Smooth muscle cell (in vitro differentiated cells): ENCODE measurements around the gene NR3C2. TPM values are rescaled to one million over a fixed set of nuclear protein-coding genes. Genes with fewer than 3 reads are reported as not detected.

ENCODE experiments used
- DNase-seq: peaks from one replicate; lab custom pipeline; 2025; ENCODE audit not compliant: unreplicated experiment; lab: John Stamatoyannopoulos, UW
- H2AFZ ChIP-seq: fragments of 200-600 bp; sonication (generic); 2 replicates; pipeline ENCODE4 v1.6.0; 2016; ENCODE audit warnings: antibody characterized with exemption, low read depth, mild to moderate bottlenecking
- H3F3A ChIP-seq: fragments of 200-600 bp; sonication (generic); 2 replicates; pipeline ENCODE4 v1.6.0; 2017; ENCODE audit warnings: antibody characterized with exemption, low read depth
- H3K27ac ChIP-seq: fragments of 200-600 bp; sonication (generic); 2 replicates; pipeline ENCODE4 v1.5.1; 2016; ENCODE audit warnings: low read depth, mild to moderate bottlenecking
- H3K27me3 ChIP-seq: fragments of 200-600 bp; sonication (generic); 2 replicates; pipeline ENCODE4 v1.6.1; 2016; ENCODE audit warnings: low read depth, mild to moderate bottlenecking
- H3K36me3 ChIP-seq: fragments of 200-600 bp; sonication (generic); 2 replicates; pipeline ENCODE4 v1.5.1; 2016; ENCODE audit warnings: low read depth
- H3K4me1 ChIP-seq: fragments of 200-600 bp; sonication (generic); 2 replicates; pipeline ENCODE4 v1.5.1; 2016; ENCODE audit warnings: low read depth
- H3K4me2 ChIP-seq: fragments of 200-600 bp; sonication (generic); 2 replicates; pipeline ENCODE4 v1.6.0; 2016; ENCODE audit warnings: mild to moderate bottlenecking
- H3K4me3 ChIP-seq: fragments of 200-600 bp; sonication (generic); 2 replicates; pipeline ENCODE4 v1.5.1; 2016; ENCODE audit warnings: mild to moderate bottlenecking
- H3K79me2 ChIP-seq: fragments of 200-600 bp; sonication (generic); 2 replicates; pipeline ENCODE4 v1.6.0; 2016; ENCODE audit warnings: low read depth, mild to moderate bottlenecking
- H3K9ac ChIP-seq: fragments of 200-600 bp; sonication (generic); 2 replicates; pipeline ENCODE4 v1.6.0; 2016; ENCODE audit warnings: low read depth
- H3K9me3 ChIP-seq: fragments of 200-600 bp; sonication (generic); replicated peaks from 2 replicates; pipeline ENCODE4 v1.5.1; 2016; ENCODE audit warnings: low read depth
- H4K20me1 ChIP-seq: fragments of 200-600 bp; sonication (generic); 2 replicates; pipeline ENCODE4 v1.6.0; 2016; ENCODE audit warnings: low read depth
- WGBS: methylation state at CpG from one replicate; pipeline ENCODE4 v1.1.7; 2016; ENCODE audit warnings: low lambda C conversion rate; 5-methylcytosine and 5-hydroxymethylcytosine counted together
- polyA plus RNA-seq: library from polyadenylated mRNA; unstranded; fragments of >200 nt; fragmentation: Nextera tagmentation; extraction: Ambion mirVana; gene quantifications from 2 replicates; pipeline ENCODE4 v1.2.1, GENCODE V29; 2016
- total RNA-seq: library from RNA; depleted of rRNA; stranded (reverse); fragments of >200 nt; gene quantifications from 2 replicates; pipeline ENCODE4 v1.2.3, GENCODE V29; 2014
- TF ChIP-seq, protein P1 (sequence below): fragments of 200-600 bp; sonication (generic); IDR thresholded peaks from 2 replicates; pipeline ENCODE4 v1.5.1; 2017; ENCODE audit warnings: borderline replicate concordance, mild to moderate bottlenecking, antibody characterized with exemption; ENCODE audit not compliant: insufficient read depth, poor library complexity, severe bottlenecking

NR3C2 gene
- total and polyA plus RNA-seq, 2 experiments from 2014 or later: 0.09 TPM; not detected in 1

GRCh38 chr4:148204171-148204570 lies 238.0 kb downstream of the NR3C2 start:
- H3K4me3 ChIP-seq: no peak overlapping the region
- DNase-seq: no peak
- H3K27ac ChIP-seq: no peak overlapping the region
- H2AFZ ChIP-seq: no peak overlapping the region
- no peak overlapping the region for H3K9ac ChIP-seq
- no peak overlapping the region for H3K4me2 ChIP-seq
- no peaks in the 10 kb centered on the region for H4K20me1 ChIP-seq
- peaks cover 9% of the 10 kb centered on the region for H3K27me3 ChIP-seq
- TF ChIP-seq, protein P1, sequence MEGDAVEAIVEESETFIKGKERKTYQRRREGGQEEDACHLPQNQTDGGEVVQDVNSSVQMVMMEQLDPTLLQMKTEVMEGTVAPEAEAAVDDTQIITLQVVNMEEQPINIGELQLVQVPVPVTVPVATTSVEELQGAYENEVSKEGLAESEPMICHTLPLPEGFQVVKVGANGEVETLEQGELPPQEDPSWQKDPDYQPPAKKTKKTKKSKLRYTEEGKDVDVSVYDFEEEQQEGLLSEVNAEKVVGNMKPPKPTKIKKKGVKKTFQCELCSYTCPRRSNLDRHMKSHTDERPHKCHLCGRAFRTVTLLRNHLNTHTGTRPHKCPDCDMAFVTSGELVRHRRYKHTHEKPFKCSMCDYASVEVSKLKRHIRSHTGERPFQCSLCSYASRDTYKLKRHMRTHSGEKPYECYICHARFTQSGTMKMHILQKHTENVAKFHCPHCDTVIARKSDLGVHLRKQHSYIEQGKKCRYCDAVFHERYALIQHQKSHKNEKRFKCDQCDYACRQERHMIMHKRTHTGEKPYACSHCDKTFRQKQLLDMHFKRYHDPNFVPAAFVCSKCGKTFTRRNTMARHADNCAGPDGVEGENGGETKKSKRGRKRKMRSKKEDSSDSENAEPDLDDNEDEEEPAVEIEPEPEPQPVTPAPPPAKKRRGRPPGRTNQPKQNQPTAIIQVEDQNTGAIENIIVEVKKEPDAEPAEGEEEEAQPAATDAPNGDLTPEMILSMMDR: no peak
- H3K79me2 ChIP-seq: no peaks in the 10 kb centered on the region
- H3K9me3 ChIP-seq: no peaks in the 10 kb centered on the region
- peaks cover 13% of the 10 kb centered on the region for H3K4me1 ChIP-seq
- 82% methylated on average over 3 of the region's 3 CpGs for WGBS
- no peaks in the 10 kb centered on the region for H3K36me3 ChIP-seq
- no peaks in the 10 kb centered on the region for H3F3A ChIP-seq

DNA sequence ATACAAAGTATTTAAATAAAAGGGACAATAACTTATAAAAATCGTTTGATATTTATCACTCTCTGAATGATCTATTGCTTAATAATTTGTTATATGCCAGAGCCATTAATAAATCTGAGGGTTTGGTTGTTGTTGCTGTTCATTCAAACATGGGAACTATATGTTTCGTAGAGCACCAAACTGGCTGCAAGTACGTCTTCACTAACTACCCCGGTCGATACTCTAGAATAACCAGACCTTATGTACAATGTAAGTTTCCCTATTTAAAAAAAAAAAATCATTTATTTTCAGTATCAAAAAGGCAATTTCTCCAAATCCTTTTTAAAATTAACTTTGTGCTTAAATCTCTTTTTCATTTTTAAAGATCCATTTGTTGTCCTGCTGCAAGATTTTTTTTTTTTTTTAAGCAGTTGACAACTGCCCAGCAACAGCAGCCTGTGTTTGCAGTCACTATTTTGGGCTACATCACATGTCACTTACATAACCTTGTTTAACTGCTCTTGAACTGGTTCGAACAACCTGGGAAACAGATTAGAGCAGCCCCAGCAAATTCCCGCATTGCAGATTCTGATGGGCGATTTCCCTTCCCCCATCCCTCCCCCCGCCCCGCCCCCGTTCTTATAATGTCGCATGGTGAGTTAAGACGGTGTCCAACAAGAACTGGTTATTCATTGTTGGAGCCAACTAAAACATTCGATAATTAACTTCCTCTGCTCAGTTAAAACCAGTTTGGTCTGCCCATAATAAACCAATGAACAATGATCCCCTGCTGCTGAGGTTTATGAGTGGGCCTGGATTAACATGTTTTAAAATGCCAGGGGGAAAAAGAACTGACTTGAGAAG lies 238.9 kb downstream of the NR3C2 start:
- Histone ChIP-seq H3K27me3 (peaks cover 9% of the 10 kb centered on the region), H3K4me2 (no peak overlapping the region), H3F3A (no peaks in the 10 kb centered on the region), H3K79me2 (no peaks in the 10 kb centered on the region), H3K4me1 (peaks cover 13% of the 10 kb centered on the region), H2AFZ (no peak overlapping the region), H4K20me1 (no peaks in the 10 kb centered on the region), H3K36me3 (no peaks in the 10 kb centered on the region), H3K27ac (no peak overlapping the region), H3K9ac (no peak overlapping the region), H3K9me3 (no peaks in the 10 kb centered on the region), H3K4me3 (no peak overlapping the region)
- WGBS: 64% methylated on average over 14 of the region's 14 CpGs
- no peak for DNase-seq
- TF ChIP-seq, protein P1: no peak

DNA sequence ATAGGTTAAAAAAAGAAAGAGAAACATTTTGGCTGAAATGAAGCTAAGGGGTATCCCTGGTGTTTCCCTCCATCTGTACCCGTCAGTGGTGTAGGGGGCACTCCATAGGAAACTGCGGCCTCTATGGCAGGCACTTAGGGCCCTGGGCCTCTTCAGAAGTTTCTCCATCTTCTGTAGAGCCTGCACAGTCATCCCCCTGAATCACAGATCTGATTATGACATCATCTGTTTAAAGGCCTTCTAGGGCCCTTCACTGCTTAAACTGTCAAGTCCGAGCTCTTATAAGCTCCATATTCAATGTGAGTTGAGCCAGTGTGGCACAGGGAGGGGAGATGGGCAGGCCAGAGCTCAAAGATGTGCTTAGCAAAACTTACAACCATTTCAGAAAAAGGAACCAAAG lies 241.3 kb downstream of the NR3C2 start:
- Histone ChIP-seq H3K9me3 (no peaks in the 10 kb centered on the region), H3K27me3 (peaks cover 9% of the 10 kb centered on the region), H3F3A (no peaks in the 10 kb centered on the region), H3K4me2 (no peak overlapping the region), H2AFZ (no peak overlapping the region), H3K79me2 (no peaks in the 10 kb centered on the region), H3K36me3 (no peaks in the 10 kb centered on the region), H3K27ac (no peak overlapping the region), H3K9ac (no peak overlapping the region), H4K20me1 (no peaks in the 10 kb centered on the region), H3K4me3 (no peak overlapping the region), H3K4me1 (peaks cover 13% of the 10 kb centered on the region)
- DNase-seq: no peak
- 83% methylated on average over 3 of the region's 3 CpGs for WGBS
- TF ChIP-seq, protein P1: no peak

GRCh38 chr4:148196164-148196563 lies 246.1 kb downstream of the NR3C2 start:
- H2AFZ ChIP-seq: no peak overlapping the region
- TF ChIP-seq, protein P1: no peak
- H3K9me3 ChIP-seq: no peaks in the 10 kb centered on the region
- H4K20me1 ChIP-seq: no peaks in the 10 kb centered on the region
- no peaks in the 10 kb centered on the region for H3F3A ChIP-seq
- H3K9ac ChIP-seq: no peak overlapping the region
- WGBS: 41% methylated on average over 1 of the region's 1 CpG
- H3K4me2 ChIP-seq: no peak overlapping the region
- H3K36me3 ChIP-seq: no peaks in the 10 kb centered on the region
- H3K4me1 ChIP-seq: no peaks in the 10 kb centered on the region
- no peak for DNase-seq
- no peaks in the 10 kb centered on the region for H3K27me3 ChIP-seq
- no peaks in the 10 kb centered on the region for H3K79me2 ChIP-seq
- no peak overlapping the region for H3K4me3 ChIP-seq
- no peak overlapping the region for H3K27ac ChIP-seq
